HG02571 (cell line): ENCODE measurements around the gene ACRBP.

ENCODE experiments used
- ATAC-seq: cut with Tn5 transposase; IDR thresholded peaks from one replicate; pipeline ENCODE4 v1.9.1; 2021; ENCODE audit warnings: mild to moderate bottlenecking, moderate library complexity; ENCODE audit not compliant: unreplicated experiment

ACRBP gene

DNA sequence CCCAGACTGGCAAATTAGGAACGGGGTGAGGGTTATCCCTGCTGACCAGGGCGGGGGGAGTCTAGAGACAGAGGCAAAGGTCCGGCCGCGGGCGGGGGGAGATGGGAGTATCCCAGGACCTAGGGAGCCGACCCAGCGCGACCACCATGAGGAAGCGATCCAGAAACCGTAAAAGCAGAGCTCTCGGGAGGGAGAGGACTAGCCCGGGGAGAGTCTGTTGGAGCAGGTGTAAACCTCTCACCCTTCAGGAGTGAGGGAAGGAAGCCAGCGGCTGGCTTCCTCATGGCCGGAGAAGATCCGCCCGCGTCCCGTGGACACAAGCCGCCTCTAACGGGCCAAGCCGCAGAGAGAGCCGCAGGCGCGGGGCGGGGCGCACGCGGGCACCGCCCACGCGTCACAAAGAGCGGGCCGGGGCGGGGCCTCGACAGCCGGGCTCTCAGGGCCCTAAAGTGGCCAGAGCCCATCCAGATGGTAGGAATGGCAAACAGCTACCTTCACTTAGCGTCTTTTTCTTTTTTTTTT is at the start of gene ACRBP:
Gene ACRBP (minus strand): TSS at position 350 of the 522 bp plus-strand sequence. CDS start 66 bp downstream, at position 284.
- ATAC-seq, result no peak

DNA sequence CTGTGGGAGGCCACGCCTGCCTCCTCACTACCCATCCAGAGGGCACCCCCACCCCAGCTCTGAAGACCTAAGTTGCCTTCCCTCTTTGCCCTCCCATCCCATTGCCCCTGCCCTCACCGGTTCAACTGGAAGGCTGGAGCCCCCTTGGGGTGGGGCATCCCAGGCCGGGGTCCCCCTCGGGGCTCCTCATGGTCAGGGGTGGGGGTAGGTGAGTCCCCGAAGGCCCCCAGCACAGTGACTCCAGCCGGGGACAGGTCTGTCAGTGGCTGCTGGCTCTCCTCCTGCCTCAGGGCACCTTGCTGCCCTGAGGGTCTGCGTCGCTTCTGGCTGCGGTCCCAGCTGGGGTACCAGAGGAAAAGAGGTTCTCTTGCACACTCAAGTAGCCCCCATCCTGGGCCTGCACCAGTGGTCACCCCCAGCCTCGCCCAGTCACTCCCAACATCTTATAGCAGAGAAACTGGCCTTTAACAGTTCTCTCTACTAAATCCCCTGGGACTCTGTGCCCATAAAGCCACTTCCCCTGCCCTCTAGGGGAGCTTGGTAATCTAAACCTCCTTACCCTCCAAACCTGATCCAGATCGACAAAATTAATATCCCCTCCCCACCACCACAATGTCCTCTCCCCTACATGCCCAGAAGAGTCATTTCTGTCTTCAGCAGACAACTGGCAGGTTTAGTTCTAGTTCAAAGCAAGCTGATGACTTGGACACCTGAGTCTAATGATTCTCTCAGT is 48.2 kb upstream of the ACRBP start:
- no peak for ATAC-seq

DNA sequence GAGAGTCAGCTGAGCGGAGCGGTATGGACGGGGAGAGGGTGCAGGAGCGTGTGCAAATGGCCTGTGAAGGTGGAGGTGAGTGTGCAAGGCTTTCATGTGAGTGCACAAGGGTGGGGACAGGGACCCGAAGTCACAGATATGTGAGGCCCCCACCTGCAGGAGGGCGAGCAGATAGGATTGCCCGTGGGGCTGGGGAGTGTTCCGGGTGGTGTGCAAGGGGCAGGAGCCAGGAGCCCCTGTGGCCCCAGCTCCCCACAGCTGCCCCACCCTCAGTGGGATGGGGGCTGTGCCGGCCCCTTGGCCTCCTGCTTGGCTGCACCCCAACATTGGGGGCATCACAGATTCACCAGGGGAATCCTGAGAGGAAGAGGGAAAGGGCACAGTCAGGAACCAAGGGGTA is 47.5 kb upstream of the ACRBP start:
- no peak for ATAC-seq

DNA sequence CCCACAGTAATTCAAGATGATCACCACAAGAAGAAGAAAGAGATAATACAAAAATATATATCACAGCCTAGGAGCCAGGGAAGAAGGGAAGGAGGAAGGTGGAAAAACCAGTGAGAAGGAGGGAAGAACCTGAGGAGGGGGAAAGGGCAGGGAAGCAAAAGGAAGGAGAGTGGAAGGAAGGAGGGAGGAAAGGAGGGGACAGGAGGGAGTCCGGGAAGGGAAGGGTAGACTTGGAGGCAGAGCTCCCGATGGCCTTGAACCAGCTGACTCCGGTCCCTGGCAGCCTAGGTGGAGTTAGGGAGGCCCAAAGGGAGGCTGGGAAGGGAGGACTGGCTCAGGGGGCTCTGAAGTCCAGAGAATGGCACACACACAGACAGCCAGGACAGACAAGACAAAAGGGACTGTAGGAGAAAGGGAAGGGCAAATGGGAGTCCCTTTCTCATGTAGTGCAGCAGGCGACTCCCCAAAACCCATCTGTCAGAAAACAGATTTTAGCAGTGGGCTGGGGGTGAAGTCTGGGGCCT is 46.7 kb upstream of the ACRBP start:
- no peak for ATAC-seq

DNA sequence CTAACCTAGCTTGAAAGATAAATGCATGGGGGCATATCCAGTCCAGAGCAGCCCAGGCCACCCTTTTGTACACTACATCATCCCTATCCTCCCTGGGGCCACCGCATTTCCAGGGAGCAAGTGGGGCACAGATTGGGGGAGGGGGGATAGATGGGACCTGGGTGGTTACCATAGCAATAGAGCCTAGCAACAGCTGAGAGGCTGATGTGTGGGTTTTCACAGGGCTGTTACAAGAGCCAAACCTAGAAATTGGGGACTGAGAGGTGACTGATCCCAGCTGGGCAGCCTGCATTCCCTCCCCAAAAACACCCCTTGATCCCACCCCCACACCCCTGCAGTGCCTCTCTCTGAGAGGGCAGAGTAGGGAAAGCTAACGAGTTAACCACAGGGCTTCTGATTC is 45.7 kb upstream of the ACRBP start:
- no peak for ATAC-seq

DNA sequence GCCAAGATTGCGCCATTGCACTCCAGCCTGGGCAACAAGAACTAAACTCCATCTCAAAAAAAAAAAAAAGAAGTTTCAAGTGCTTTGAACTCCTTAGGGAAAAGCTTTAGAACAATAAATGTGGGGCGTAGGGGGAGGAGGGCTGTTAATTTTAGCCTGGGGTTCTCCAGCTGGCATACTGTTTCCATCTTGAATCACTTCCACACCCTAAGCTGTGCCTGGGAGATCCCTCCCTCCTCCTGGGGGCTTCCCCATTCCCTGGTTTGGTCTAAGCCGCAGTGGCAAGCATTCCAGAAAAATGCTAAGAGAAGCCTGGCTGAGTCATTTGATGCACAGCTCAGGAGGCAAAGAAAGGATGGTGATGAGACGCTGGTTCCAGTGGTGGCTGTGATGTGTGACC is 44.2 kb upstream of the ACRBP start:
- ATAC-seq, result no peak

DNA sequence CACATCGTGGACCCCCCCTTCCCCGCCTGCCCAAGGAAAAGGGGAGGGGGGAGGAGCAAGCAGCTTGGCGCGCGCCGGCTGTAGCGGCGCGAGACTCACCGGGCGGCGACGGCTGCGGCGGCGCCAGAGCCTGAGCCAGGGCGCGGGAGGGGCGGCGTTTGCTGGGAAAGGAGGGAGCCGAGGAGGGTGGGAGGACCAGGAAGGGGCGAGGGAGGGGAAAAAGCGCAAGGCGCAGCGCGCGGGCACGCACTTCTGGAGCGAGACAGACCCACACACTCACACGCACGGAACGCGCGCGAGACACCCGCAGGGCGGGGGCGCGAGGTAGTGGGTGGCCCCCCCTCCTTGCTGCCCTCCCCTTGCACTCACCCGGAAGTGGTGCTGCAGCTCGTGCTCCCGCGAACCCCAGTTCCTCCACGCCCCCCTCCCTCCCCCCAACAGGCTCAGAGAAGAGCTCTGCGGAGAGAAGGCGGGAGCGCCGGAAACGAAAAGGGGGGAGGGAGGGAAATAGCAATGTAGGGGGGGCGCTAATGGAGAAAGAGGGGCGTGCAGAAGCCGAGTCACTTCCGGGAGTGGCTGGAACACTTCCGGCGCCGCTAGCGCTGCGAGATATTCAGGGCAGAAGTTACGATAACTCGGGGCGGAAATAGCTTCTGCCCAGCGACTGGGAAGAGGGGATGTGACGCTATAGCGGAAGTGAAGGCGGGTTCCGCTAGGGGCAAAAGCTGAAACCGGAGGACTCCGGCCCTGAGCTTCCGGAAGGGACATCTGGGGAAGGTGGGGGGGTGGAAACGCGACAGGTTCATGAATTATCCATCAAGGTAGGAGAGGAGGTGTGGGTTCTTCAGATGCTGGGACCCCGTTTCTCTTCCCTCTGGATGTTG is 42.0 kb upstream of the ACRBP start, which contains the start of gene ZNF384:
Gene ZNF384 (minus strand): TSS at position 377 of the 884 bp plus-strand sequence. CDS start 9,855 bp downstream, outside the sequence.
- ATAC-seq, result peak; percentile 76

DNA sequence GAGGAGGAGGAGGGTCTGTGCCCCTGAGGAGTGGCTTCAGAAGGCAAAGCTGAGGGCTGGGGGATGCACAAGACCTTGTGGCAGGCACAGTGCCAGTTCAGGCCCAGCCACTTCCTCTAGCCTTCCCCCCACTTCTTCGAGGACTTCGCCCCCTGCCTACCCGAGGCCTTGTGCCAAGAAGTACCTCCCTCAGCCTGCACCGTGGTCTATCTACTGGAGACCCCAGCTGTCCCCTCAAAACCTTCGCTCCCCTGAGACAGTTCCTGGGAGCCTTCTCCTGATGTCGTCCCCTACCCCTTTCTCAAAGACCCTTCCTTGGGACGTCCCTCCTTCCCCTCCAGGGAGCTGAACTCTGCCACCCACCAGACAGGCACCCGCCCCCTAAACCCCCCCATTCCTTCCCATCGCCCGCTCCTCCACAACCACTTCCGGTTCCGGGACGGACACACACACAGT is 41.3 kb upstream of the ACRBP start:
- ATAC-seq, result peak; percentile 6

DNA sequence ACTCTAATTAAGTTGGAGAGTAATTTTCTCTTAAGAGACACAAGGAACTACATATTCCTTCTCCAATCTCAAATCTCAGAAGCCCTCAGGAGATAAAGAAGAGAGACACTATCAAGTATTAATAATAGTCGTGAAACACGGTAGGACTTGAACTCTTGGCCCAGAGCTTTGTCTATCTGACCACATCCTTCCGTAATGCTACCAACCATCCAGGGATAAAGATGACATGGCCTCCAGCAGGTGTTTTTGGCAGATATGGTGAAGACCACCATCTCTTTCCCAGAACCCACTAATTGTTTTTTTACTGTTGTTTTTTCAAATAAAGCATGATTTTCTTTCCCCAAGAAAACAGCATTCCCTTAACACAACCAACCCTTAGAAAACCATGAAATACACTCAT is 38.6 kb upstream of the ACRBP start:
- ATAC-seq, result no peak

DNA sequence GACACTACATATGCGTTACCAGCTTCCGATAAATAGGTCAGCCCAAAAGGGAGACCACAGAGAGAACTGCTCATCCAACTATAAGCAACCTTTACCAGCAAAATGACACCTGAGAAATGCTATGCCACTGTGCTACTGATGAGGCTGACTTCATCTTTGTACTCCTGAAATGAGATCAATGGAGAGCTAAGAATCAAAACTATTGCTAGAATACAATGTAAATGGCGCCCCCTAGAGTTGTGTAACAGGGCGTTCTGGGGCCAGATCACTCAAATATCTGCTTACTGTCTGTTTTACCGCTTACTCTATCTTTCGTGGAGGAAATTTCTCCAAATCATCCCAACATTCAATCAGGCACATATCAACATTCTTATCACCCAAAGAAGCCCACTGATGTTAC is 37.4 kb upstream of the ACRBP start:
- no peak for ATAC-seq

DNA sequence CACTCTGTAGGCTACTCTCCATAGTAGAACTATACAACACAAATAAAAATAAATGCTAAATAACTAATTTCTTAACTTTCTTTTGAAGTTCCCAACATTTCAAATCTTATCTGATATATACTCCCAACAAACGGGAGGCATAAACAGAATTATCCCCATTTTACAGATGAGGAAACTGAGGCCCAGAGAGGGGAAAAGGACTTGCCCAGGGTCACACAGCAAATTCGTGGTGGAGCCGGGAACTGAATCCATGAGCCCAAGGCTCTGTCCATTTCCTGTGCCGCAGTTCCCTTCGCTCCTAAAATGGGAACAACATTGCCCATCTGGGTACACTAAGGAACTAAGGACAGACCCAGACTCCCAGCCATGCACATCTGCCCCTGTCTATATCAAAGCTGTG is 29.7 kb upstream of the ACRBP start:
- no peak for ATAC-seq

DNA sequence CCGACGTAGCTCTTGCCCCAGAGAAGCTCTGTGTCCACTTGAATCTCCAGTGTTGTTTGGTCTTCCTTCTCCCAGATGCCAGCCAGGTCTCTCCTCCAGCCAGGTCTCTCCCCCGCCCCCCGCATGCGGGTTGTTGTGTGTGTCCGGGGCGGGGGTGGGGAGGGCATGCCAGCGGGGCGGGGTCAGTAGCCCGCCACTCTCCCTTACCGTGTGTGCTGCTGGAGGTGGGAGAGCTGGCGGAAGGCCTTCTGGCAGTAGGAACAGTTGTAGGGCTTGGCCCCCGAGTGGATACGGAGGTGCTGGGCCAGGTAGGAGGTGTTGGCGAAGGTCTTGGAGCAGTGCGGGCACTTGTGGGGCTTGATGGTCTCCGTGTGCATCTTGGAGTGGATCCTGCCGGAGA is 24.9 kb upstream of the ACRBP start:
- no peak for ATAC-seq

DNA sequence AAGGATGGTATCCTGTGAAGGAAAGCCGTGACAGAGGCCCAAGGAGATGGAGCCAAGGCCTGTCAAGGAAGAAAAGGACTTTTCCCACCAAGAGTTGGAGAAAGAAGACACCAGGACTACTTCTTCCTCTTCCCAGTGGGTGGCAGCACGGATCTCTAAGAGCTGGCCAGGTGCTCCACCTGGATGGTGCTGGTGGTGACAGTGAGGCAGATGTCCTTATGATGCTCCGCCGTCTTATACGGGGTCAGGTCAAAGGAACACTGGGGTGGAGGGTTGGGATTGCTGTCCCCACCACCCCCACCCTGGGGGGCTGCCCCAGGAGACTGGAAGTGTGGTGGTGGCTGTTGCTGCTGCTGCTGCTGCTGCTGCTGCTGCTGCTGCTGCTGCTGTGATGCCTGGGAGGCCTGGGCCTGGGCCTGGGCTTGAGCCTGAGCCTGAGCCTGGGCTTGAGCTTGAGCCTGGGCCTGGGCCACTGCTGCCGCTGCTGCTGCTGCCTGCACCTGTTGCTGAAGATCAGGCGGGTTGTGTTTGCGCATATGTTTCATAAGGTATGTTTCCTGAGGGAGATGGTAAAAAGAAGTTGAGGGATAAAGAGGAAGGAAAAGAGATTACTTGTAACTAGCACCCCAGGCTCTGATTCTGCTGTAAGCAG is 20.5 kb upstream of the ACRBP start:
- no peak for ATAC-seq

DNA sequence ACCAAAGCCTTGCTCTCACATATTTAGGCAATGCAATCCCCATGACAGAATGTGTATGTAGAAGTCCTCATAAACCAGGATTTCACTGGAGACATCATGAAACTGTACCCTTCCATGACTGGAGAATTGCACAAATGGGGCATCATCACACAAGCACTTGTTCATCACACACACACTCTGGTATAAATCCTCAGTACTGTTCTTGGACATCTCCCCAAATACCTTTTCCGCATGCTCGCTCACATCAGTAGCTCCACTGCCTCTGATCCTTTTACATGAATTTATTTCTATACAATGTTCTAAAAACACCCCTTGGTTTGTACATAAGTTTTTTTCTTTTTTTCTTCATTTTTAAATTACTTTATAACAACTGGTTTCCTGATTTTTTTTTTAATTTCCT is 19.0 kb upstream of the ACRBP start:
- no peak for ATAC-seq

DNA sequence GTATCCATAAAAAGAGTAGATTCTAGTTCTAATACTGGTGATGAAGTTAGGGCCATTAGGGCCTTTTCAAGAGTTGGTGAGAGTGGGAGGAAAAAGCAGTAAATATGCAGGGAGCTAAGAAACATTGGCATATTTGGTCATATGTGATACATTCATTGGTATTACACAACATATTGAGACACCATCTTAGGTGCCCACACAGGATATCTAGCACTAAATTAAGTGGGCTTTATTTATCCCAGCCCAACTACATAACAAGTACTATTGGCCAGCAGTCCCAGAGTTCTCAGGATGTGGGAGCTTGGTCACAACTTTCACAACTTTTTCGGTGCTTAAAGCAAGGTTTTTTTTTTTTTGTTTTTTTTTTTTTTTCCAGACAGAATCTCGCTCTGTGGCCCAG is 17.7 kb upstream of the ACRBP start:
- no peak for ATAC-seq

DNA sequence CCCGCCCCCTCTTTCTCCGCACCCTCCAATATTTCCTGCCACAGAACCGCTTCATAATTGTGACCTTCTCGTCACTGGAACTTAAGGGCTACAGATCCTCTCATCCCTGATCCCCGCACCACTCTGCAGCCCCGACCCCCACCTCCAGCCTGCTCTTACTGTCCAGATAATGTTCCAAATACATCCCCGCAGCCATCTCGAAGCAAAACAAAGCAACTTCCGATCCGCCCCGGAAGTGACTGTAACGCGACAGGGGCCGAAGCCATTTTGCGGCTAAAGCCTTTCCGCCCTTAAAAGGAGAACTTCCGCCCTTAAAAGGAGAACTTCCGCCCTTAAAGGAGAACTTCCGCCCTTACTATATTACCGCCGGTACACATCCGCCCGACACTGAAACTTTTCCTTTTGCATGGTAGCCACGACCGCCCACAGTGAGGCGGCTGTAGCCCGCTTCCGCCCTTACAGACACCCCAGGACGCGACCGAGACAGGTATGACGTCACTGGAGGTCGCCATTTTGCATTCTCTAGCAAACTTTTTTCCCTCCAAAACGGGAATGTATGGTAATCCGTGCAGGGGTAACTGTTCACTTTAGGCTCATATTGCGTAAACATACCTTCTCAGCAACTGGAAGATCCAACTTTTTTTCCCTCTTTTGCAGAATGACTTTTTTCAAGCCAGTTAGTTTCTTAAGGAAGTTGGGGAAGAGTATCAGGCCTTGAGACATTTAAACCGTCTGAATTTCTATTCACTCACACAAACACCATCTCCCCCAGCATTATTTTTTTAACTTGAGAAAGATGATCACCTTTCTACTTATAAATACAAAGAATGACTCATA is 15.9 kb upstream of the ACRBP start, which contains the start of gene ING4:
Gene ING4 (minus strand): TSS at position 214 of the 837 bp plus-strand sequence. CDS start 18 bp downstream, at position 196.
- peak; percentile 99 for ATAC-seq

DNA sequence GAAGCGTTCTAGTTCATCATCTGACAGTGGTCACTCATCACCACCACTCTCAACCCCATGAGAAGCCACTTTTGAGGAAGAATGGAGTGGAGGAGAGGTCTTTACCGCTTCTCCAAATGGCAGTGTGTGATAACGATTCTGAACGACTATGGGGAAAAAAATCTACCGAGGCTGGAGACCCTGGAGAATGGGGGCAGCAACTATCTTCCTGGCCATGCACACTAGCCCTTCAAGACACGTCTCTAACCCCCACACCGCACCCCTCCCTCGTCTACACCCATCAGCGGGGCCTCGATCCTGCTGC is 15.3 kb upstream of the ACRBP start:
- ATAC-seq, result peak; percentile 14

DNA sequence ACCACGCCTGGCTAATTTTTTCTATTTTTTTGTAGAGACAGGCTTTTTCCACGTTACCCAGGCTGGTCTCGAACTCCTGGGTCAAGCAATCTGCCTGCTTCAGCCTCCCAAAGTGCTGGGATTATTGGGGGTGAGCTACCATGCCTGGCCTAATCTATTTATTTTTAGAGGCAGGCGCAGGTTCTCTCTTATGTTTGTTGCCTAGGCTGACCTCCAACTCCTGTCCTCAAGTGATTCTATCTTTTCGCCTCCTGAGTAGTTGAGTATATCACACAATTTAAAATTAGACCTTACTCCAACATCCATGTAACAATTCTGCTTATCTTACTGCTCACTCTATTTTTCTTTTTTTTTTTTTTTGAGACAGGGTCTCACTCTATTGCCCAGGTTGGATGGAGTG is 6.8 kb upstream of the ACRBP start:
- ATAC-seq, result no peak

DNA sequence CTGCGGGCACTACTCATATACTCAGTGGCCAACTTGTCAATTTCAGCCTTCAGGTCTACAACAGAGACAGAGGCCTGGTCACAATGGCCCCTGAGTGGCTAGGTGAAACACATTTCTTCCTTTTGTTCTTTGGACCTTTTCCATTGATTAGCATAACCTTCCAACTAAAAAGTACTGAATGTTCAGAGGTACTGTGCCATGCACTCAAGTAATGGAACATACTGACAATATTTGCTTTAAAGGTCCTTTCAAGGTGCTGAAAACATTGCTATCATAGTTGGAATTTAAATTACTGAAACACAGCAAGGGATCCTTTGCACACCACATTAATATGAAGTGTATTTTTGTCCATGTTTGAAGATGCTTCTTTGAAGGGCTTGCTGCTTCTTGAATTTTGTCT is 6.1 kb upstream of the ACRBP start:
- ATAC-seq, result no peak

DNA sequence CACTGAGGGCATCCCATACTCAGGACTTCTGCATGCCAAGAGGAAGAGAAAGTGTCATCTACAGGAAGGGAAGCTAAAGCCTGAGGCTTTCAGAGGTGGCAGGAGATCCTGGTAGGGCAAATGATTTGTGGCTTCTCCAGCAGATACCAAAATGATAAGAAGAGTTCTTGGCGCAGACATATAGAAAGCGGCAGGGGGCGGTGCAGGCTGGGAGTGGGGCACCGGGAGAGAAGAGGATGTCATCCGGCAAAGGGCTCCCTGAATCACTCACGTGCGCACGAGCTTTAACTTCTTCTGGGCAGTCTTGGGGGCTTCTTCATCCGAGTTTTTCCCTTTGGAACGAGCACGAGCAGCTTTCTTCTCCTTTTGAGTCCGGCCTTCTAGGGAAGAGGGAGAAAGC is 5.2 kb upstream of the ACRBP start:
- no peak for ATAC-seq
